HAP-1 (cell line): ENCODE measurements around the gene CCDC152.
"Not testable (repeated sequence)": the region's sequence is repeated elsewhere in the genome, so short reads cannot be mapped to it uniquely, and the experiment has no call there.

ENCODE experiments used
- DNase-seq, 2 experiments: peaks; one replicate each; pipeline ENCODE4 v3.0.0-alpha.2; 2016 to 2020; ENCODE audit warnings: low spot score in 2 of 2
- H3K27me3 ChIP-seq: fragments of 250-450 bp; sonication (Bioruptor Pico); 2 replicates; pipeline ENCODE4 v1.5.1; 2020; ENCODE audit warnings: low read depth, mild to moderate bottlenecking, moderate library complexity
- H3K36me3 ChIP-seq: fragments of 250-450 bp; sonication (Bioruptor Pico); replicated peaks from 2 replicates; pipeline ENCODE4 v1.5.1; 2020; ENCODE audit warnings: mild to moderate bottlenecking
- H3K4me1 ChIP-seq: fragments of 250-450 bp; sonication (Bioruptor Pico); 2 replicates; pipeline ENCODE4 v1.5.1; 2020; ENCODE audit warnings: mild to moderate bottlenecking
- H3K4me3 ChIP-seq: fragments of 250-450 bp; sonication (Bioruptor Pico); 2 replicates; pipeline ENCODE4 v1.5.1; 2020; ENCODE audit warnings: mild to moderate bottlenecking, moderate library complexity
- H3K9me3 ChIP-seq: fragments of 250-450 bp; sonication (Bioruptor Pico); 2 replicates; pipeline ENCODE4 v1.5.1; 2020; ENCODE audit warnings: mild to moderate bottlenecking, moderate library complexity
- in situ Hi-C: fragments of 300-500 bp; cut with MboI; formaldehyde crosslinking; loops from 3 replicates; pipeline ENCODE4 v1.14.3; 2020; ENCODE audit warnings: low sequenced_read_pairs, inconsistent platforms, mixed read lengths

Gene CCDC152, protein sequence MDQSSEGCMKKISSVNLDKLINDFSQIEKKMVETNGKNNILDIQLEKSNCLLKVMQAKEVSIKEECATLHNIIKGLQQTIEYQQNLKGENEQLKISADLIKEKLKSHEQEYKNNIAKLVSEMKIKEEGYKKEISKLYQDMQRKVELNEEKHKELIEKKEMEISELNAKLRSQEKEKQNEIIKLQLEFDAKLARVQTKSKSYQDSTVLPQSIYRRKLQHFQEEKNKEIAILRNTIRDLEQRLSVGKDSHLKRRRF

DNA sequence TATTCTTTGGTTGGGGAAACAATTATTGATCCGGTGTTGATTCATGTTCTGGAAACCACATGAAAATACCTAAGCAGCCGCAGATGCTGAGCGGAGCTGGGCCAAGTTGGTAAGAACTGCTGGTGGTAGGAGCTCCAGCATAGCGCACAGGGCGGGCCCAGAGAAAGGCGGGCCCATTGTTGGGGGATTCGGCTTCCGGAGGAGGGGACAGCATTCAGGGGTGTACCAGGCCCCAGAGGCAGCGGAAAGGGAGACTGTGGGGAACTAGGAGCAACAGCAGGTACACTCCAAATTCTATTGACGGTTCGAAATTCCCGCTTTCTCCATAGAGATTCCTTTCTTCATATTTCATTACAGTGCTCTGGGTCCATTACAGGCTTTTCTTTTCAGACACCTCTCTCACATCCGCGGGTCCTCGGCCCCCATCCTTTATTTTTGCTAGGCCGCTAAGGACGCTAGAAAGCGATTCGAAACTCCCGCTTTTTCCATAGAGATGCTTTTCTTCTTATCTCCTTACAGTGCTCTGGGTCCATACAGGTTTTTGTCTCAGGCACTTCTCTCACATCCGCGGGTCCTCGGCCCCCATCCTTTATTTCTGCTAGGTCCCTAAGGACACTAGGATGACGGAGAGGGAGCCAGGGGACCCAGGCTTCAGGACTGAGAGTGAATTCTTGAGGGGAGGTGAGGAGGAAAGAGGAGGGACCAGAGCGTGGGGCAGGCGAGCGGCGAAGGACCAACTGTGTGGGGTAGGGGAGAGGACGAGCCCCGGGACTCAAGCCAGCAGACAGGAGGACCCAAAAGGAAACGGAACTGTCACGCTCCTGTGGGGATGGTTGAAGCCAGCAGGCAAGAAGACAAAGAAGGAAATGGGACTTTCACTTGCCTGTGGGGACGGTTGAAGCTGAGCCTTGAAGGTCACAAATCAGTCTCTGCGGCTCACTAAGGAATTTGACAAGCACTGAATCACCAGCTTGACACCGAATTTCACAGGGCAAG lies at the start of gene CCDC152:
TSS of gene CCDC152 (plus strand) at position 213 of the 996 bp plus-strand sequence. CDS start 2,304 bp downstream, outside the sequence.
- Histone ChIP-seq H3K36me3 (no peaks in the 10 kb centered on the region), H3K4me1 (peaks cover 4% of the 10 kb centered on the region), H3K27me3 (no peaks in the 10 kb centered on the region), H3K9me3 (no peaks in the 10 kb centered on the region), H3K4me3 (no peak within 1 kb of the TSS)
- in situ Hi-C loops, result loop anchor here (25.0 kb wide), 1 partner anchor 895 kb away; the partner anchor contains the start of gene OXCT1
- DNase-seq, result no peak

DNA sequence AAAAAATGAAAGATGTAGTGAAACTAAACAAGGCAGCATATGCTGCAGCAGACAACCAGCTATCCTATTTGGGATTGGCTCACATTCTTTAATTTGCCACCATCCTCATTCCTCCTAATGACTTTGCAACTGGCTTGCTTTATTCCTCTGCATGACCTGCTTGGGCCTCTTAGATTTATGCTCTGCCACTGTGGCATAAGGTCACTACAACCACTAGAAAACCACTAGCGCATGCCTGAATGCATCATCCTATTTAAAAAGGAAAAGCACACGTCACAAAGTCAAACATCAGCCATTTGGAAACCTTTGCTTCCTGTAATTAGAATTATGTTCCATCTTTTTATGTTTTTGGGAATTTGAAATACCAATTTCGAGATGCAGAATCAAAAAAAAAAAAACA lies 40.8 kb upstream of the CCDC152 start:
- DNase-seq, result no peak
- in situ Hi-C loops, result no loop called here

DNA sequence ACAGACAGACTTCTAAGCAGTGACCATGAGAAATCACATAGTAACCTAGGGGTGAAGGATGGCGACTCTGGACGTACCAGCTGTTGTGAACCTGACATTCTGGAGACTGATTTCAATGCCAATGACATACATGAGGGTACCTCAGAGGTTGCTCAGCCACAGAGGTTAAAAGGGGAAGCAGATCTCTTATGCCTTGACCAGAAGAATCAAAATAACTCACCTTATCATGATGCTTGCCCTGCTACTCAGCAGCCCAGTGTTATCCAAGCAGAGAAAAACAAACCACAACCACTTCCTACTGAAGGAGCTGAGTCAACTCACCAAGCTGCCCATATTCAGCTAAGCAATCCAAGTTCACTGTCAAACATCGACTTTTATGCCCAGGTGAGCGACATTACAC lies 38.0 kb upstream of the CCDC152 start:
- DNase-seq, result no peak
- no peaks in the 10 kb centered on the region for H3K9me3 ChIP-seq
- no peaks in the 10 kb centered on the region for H3K4me1 ChIP-seq
- no peaks in the 10 kb centered on the region for H3K27me3 ChIP-seq
- H3K4me3 ChIP-seq, result no peak overlapping the region
- no peaks in the 10 kb centered on the region for H3K36me3 ChIP-seq
- in situ Hi-C loops, result no loop called here

More for the DNA sequence above, 40.8 kb upstream of the CCDC152 start:
- H3K4me1 ChIP-seq, result no peaks in the 10 kb centered on the region
- no peak overlapping the region for H3K4me3 ChIP-seq
- H3K27me3 ChIP-seq, result no peaks in the 10 kb centered on the region
- no peaks in the 10 kb centered on the region for H3K36me3 ChIP-seq
- H3K9me3 ChIP-seq, result no peaks in the 10 kb centered on the region

- in situ Hi-C loops, result no loop called here
Measured at GRCh38 chr5:42719034-42719433, 37.6 kb upstream of the CCDC152 start.

DNA sequence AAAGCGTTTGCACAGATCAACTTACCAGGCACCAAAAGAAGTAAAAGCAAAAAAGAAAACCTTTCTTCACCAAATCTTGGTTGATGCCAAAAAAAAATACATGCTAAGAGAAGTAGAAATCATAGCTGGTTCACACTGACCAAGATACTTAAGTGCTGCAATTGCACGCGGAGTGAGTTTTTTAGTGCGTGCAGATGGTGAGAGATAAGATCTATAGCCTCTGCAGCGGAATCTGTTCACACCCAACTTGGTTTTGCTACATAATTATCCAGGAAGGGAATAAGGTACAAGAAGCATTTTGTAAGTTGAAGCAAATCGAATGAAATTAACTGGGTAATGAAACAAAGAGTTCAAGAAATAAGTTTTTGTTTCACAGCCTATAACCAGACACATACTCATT lies 36.4 kb upstream of the CCDC152 start:
- in situ Hi-C loops, result no loop called here
- DNase-seq, result peak; percentile 17 to 29
- Histone ChIP-seq H3K36me3 (no peaks in the 10 kb centered on the region), H3K27me3 (no peaks in the 10 kb centered on the region), H3K4me3 (no peak overlapping the region), H3K9me3 (no peaks in the 10 kb centered on the region), H3K4me1 (no peaks in the 10 kb centered on the region)

More at GRCh38 chr5:42719034-42719433, 37.6 kb upstream of the CCDC152 start:
- H3K4me1 ChIP-seq, result no peaks in the 10 kb centered on the region
- no peaks in the 10 kb centered on the region for H3K36me3 ChIP-seq
- DNase-seq, result no peak
- no peak overlapping the region for H3K4me3 ChIP-seq
- no peaks in the 10 kb centered on the region for H3K9me3 ChIP-seq
- H3K27me3 ChIP-seq, result no peaks in the 10 kb centered on the region

DNA sequence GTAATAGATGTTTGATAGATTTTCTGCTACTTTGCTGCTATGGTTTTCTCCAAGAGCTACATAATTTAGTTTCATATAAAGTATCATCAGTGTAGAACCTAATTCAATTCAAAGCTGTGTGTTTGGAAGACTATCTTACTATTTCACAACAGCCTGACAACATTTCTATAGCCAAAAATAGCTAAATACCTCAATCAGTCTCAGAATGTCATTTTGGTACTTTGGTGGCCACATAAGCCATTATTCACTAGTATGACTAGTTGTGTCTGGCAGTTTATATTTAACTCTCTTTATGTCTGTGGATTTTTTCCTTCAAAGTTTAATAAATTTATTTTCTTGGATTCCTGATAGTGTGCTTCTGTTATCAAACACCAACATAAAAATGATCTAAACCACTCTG lies 35.1 kb upstream of the CCDC152 start:
- no peaks in the 10 kb centered on the region for H3K36me3 ChIP-seq
- H3K9me3 ChIP-seq, result no peaks in the 10 kb centered on the region
- no peaks in the 10 kb centered on the region for H3K27me3 ChIP-seq
- no peak for DNase-seq
- no peak overlapping the region for H3K4me3 ChIP-seq
- in situ Hi-C loops, result no loop called here
- H3K4me1 ChIP-seq, result no peaks in the 10 kb centered on the region

- in situ Hi-C loops, H3K36me3 ChIP-seq, H3K4me3 ChIP-seq, H3K9me3 ChIP-seq, H3K4me1 ChIP-seq, DNase-seq, H3K27me3 ChIP-seq: not testable (repeated sequence)
Measured at GRCh38 chr5:42734531-42735058, 22.0 kb upstream of the CCDC152 start.

GRCh38 chr5:42740920-42741319 lies 15.7 kb upstream of the CCDC152 start:
- in situ Hi-C loops, result no loop called here
- Histone ChIP-seq H3K4me3 (no peak overlapping the region), H3K36me3 (no peaks in the 10 kb centered on the region), H3K4me1 (peaks cover 8% of the 10 kb centered on the region), H3K9me3 (no peaks in the 10 kb centered on the region), H3K27me3 (no peaks in the 10 kb centered on the region)
- no peak for DNase-seq

- H3K4me1 ChIP-seq, result peaks cover 22% of the 10 kb centered on the region
- no peaks in the 10 kb centered on the region for H3K9me3 ChIP-seq
- in situ Hi-C loops, result no loop called here
- H3K4me3 ChIP-seq, result no peak overlapping the region
- no peaks in the 10 kb centered on the region for H3K36me3 ChIP-seq
- H3K27me3 ChIP-seq, result no peaks in the 10 kb centered on the region
- peak; percentile 47 to 73 for DNase-seq
Measured at GRCh38 chr5:42745426-42745825, 11.2 kb upstream of the CCDC152 start.

GRCh38 chr5:42745856-42746255 lies 10.8 kb upstream of the CCDC152 start:
- DNase-seq, result peak; percentile 50 to 98
- H3K9me3 ChIP-seq, result no peaks in the 10 kb centered on the region
- no peaks in the 10 kb centered on the region for H3K36me3 ChIP-seq
- no peaks in the 10 kb centered on the region for H3K27me3 ChIP-seq
- H3K4me3 ChIP-seq, result no peak overlapping the region
- in situ Hi-C loops, result no loop called here
- H3K4me1 ChIP-seq, result peaks cover 22% of the 10 kb centered on the region

DNA sequence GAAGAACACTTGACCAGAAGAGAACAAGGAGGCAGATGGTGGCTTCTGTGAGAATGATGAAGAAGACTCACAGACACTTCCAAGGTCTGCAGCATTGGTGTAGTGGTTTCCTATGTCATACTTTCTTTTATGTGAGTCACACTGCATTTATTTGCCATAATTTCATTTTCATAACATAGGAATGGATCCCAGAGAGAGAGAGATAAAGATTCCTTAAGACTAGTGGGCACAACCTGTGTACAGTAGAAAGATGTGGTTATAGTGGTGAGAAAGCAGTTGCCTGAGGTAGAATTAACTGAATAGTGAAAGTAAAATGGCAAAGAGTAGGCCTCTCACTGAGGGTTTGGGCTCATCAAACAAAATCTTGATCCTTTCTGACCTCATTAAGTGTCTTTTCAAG lies 7.6 kb upstream of the CCDC152 start:
- Histone ChIP-seq H3K27me3 (no peaks in the 10 kb centered on the region), H3K9me3 (no peaks in the 10 kb centered on the region), H3K36me3 (no peaks in the 10 kb centered on the region), H3K4me1 (peaks cover 22% of the 10 kb centered on the region), H3K4me3 (no peak overlapping the region)
- in situ Hi-C loops, result no loop called here
- DNase-seq, result no peak

GRCh38 chr5:42750507-42750906 lies 6.1 kb upstream of the CCDC152 start:
- H3K4me3 ChIP-seq, result no peak overlapping the region
- DNase-seq, result no peak
- no peaks in the 10 kb centered on the region for H3K9me3 ChIP-seq
- no peaks in the 10 kb centered on the region for H3K36me3 ChIP-seq
- in situ Hi-C loops, result loop anchor here (25.0 kb wide), 1 partner anchor 888 kb away; the partner anchor contains the start of gene OXCT1
- H3K4me1 ChIP-seq, result peaks cover 16% of the 10 kb centered on the region
- H3K27me3 ChIP-seq, result no peaks in the 10 kb centered on the region

DNA sequence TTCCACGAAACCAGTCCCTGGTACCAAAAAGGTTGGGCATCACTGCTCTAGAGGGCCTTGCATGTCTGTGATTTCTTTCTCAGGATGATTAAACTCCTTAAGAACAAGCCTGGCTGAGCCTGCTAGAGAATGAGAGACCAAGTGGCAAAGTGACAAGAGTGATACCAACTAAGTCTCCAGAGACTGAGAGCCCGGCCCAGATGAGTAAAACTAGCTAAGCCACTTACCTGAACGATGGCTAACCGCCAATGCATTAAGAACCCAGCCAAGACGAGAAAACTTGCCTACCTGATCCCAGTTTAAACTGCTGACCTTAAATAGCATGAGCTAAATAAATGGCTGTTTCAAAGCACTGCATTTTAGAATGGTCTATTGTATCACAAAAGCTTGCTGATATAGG lies 5.6 kb upstream of the CCDC152 start:
- no peak for DNase-seq
- H3K36me3 ChIP-seq, result no peaks in the 10 kb centered on the region
- in situ Hi-C loops, result loop anchor here (25.0 kb wide), 1 partner anchor 889 kb away; the partner anchor contains the start of gene OXCT1
- no peaks in the 10 kb centered on the region for H3K9me3 ChIP-seq
- no peak overlapping the region for H3K4me3 ChIP-seq
- no peaks in the 10 kb centered on the region for H3K27me3 ChIP-seq
- peaks cover 13% of the 10 kb centered on the region for H3K4me1 ChIP-seq
